Stimulated activated CD4-positive, alpha-beta T cell treated with anti-CD3 and anti-CD28 coated beads, TNF-alpha, amount 100 ng/mL, for 4 hours (primary cell): ENCODE results near the gene MYO18B.

Source experiments
- DNase-seq, 3 experiments: peaks; one replicate each; pipeline ENCODE4 v3.0.0-alpha.2; 2020; ENCODE audit warnings: low read depth in 3 of 3

The MYO18B gene

DNA sequence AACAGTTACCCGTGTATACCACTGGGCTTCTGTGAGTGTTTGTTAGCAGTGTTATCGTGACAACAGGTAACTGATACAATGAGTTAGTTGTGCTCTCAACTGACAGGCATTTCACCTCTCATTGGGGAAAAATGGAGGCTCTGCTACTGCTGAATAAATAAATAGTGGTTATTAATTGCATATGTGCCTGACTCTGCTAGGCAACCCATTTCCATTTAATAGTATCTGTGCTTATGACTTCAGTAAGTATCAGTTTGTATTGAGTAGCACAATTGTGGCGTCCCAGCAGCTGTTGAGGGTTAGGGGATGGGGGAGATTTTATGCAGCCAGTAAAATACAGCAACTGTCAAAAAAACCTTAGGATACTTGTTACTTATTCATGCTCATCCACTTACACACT lies 303.9 kb downstream of the MYO18B start:
- no peak for DNase-seq

DNA sequence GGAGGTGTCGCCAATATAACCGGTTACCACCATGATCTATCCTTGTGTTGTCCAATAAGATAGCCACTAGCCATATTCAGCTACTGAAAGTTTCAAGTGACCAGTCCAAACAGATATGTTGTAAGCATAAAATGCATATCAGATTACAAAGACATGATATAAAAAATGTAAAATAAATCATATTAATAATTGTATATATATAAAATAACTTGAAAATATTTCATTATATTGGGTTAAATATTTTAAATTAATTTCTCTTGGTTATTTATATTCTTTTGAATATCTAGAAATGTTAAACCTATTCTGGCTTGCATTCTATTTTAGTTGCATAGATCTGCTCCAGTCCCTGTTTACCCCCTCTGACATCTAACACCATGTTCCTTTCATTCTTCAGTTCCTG lies 305.5 kb downstream of the MYO18B start:
- DNase-seq = no peak

DNA sequence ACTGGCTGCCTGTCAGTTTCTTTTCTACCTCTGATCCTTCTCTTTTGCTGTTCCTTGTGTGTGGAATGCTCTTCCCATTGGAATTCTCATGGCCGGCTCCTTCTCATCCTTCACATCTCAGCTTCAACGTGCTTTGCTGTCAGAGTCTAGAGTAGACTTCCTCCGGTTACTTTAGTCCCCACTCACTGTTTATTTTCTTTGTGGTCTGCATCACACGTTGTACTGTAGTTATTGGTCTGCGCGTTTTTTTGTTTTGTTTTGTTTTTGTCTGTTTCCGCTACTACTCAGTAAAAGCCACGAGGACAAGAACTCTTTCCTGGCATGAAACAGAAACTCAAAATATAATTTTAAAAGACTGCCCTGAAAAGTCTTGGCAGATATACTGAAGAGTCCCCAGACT lies 305.9 kb downstream of the MYO18B start:
- DNase-seq = no peak

DNA sequence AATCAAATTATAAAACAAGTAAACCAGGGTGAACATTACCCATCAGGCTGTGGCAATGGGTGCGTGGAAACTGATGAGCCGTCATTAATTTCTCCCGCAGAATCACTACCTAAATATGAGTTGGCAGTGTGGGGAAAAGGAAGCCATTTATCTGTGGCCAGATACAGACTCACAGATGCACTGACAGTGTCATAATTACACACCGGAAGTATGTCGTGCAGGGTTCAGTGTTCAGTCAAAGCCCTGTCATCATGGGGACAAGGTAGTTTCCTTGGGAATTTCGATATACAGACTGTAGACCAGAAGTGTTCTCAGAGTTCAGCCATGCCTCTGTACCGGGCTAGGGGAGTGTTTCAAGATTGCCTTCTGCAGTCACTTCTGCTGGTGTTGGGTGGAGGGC lies 308.1 kb downstream of the MYO18B start:
- no peak for DNase-seq

DNA sequence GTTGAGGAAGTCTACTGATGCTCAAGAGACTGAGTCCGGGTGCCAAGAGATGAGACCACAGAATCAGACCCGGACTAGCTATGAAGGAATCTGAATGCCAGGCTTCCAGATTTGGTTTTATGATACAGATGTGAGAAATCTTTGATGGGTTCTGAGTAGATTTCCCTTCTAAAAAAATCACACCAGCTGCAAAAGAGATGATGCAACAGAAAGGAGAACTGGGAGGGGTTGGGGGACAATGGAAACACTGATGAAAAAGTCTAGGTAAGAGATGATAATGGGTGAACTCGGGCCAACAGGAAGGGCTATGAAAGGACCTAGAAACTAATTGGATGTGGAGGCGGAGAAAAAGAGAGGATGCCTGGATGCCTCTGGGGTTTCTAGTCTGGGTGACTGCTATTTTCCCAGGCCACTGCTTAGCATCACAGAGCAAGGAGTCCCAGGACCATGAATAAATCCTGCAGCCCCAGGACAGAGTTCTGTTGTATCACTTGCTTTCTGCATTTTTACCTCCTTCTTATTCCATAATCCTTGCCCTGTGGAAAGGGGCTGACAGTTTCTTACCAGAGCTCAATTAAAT lies 311.8 kb downstream of the MYO18B start:
- DNase-seq = no peak

DNA sequence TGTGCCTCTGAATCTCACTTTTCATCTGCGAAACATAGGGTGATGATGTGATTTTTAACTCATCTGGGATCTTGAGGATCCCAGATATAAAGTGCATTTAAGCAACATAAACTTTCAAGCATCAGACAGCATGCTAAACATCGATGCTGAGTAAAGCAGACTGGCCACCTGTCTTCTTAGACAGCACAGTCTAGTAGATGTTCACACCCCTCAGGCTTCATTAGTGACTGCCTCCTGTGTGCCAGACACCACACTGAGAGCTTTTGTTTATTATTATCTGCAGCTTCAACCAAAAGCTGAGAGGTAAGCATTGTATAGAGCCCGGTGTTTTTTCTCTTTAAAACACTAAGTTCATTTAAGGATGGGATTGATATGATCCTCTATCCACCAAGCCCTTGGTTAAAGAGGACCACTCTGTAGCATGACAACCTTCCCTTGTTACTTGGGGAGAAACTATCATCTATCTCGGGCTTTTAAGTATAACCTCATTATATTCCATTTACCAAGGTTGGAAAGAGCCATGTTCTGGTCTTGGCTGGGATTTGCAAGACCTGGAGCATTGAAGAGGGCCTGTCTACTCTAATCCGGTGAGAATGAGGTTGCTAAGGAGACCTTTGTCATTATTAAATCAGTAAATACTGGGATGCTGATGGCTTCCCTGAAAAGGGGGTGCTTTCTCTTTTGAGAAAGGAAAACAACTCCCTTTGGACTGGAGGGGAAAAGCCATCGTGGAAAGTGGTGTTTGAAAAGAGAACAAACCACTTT lies 313.0 kb downstream of the MYO18B start:
- no peak for DNase-seq

DNA sequence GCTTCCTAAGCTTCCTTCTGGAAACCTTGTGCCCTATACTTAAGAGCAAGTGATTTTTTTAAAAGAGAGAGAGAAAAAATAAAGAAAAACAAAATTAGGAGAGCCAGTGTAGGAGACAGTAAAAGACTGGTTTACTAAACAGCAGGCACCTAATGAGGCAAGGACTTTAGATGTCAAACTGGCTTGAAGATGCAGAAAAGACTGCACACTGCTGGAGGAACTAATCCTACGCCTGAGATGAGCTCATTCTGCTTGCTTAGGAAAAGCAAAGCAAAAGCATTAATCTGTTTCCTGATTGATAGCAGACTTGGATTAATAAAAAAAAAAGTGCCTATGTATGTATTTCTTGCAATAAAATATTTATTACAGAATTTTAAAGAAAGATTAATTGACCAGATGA lies 313.7 kb downstream of the MYO18B start:
- DNase-seq = no peak

DNA sequence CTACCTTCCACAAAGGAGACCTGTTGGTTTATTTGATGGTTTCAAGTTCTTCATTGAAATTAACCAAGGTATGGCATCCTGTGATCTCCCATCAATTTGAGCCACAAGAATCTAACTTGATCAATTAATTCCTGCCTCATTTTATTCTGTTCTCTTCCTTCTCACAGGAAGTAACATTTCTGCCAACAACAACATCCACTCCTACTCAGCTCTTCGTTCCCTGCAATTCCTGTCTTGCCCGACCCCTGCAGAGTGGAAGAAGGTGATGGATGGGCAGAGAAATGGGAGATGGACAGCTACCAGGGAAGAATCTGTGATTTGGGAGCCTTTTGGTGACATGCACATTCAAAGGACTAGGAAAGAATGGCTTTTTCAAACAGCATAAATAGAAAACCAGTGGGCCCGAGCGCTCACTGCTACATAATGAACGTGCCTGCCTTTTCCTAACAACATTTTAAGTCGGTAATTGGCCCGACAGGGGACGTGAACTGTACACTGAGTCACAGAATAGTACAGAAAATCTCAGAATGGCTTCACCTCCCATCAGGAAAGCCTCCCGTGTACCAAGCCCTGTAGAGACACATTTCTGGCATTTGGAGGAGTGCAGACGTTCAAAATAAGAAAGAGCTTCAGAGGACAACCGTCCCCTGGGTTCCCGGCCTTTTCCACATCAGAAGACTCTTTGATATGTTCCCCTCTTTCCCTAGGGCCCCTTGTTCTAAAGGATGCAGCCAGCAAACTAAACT lies 314.6 kb downstream of the MYO18B start:
- no peak for DNase-seq

DNA sequence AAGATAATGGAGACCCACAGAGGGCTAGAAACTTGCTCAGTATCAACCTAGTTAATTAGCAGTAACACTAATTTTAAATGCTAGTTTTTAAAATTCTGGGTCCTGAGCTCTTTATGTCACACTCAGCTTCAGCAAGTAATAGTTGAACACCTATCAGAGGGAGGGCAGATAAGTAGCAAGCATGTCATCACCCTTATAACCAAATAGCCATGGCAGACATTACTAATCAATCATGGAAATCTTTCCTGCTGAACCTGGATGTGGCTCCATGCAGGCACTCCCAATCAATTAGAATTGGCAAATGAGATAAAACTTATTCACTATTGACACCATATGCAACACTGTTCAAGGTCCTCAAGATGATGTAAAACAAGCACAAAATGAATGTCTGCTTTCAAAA lies 315.7 kb downstream of the MYO18B start:
- no peak for DNase-seq

DNA sequence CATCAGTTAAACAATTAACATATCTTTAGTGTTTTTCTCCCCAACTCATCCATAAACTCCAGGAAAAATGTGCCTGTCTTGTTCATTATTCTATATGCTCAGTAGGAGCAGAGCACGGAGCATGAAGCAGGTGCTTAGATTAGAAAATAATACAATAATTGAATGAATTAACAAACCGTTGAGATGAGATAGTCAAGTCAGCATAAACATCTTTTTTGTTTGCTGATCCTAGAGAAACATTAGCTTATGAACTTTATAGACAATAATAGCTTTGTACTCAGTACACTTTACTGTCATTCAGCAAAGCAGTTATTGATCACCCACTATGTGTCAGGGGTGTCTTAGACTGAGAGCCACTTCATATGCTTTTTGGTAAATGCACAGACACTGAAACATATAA lies 322.1 kb downstream of the MYO18B start:
- no peak for DNase-seq

DNA sequence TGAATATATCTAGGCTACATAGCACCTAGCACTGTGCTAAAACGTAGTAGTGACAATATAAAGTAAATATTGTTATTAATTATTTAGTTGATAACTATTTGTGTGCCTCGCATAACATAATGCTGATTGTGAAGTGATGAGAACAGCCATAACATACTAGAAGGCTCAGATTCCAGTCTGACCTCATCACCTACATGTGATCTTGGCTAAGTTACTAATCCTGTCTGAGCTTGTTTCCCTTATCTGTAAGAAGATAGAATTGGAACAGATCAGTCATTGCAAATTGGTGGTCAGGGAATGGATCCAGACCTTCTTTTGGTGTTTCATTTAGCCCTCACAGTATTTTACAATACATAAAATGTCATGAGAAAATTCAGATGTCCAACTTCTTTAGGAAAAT lies 323.9 kb downstream of the MYO18B start:
- DNase-seq = no peak

DNA sequence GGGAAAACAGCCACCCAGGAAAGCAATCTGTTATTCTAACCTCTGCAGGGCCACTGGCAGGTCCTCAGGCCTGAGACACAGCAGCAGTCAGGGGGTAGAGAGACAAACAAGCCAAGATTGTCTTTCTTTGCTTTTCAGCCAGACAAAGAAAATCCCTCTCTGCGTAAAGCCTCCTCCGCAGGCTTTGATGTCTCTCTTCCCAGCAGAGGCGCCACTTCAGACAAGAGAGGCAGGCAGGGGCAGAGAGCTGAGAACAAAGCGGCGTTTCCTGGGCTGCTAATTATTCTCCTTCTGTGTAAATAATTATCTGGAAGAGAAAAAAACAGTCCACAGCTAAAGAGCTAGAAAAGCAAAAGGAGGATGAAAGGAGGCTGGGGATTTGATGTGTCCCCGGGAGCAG lies 324.5 kb downstream of the MYO18B start:
- no peak for DNase-seq

DNA sequence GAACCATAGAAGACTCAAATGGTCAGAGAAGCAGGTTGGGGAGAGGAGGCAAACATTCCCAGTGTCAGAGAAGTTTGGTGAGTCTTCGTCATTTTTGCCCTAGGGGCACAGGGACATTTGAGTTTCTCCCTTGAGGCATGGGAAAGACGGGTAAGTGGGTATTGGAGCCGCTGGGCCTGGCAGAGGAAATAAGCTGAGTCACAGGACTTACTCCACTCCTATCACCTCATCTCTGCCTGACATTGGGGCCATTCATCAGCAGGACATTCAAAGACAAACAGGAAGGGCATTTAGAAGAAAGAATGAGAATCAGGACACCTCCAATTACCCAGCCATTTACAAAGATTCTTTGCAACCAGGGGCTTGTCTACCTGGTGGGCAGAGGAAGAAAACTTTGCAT lies 326.6 kb downstream of the MYO18B start:
- no peak for DNase-seq

DNA sequence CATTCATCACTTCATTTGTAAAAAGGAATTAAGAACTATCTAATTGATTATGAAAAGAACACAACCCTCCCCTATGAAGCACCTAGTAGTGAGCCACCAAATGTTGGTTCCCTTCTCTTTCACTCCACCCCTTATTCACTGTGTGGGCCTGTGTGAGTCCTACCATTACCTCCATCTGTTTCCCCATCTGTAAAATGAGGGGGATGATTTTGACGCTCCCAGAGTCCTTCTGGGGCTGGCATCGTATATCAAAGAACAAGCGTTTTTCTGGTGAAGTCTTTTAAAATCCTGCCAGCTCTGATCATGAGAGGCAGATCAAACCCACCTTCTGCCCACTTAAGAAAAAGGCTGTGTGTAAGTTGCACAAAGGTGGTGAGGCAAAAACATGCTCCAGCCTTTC lies 330.6 kb downstream of the MYO18B start:
- no peak for DNase-seq

DNA sequence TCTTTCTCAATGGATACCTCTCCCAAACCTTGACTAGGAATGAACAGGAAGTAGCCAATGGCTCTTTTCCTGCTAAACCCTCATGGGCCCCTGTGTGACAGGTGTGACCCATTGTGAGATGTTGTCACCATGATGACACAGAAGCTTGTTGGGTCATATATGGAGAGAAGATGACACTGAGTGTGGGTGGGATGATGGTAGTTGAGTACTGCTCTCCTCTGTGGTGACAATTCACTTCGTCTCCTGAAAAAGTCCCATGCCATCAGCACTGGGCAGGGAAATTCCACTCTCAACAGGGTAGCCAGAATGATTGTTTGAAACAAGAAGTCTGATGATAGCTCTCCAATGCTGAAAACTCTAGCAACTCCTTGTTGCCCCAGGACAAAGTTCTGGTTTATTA lies 333.3 kb downstream of the MYO18B start:
- no peak for DNase-seq

DNA sequence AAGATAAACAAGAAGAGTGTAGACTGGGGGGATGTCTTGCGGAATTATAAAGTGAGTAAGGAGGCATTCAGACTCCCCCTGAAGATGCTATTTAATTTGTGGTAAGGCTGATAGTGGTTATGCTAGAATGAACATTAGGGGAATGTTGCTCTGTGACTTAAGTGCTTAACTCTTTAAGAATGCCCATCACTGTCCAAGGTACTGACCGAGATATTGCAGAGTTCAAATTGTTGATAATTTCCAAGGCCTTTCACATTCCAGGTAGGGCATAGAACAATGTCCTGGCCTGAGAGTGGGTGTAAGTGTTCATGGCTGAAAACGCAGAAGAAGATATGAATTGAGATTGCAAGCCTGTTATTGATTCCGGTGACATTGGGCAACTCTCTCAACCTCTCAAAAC lies 337.0 kb downstream of the MYO18B start:
- no peak for DNase-seq
